AG04450 (cell line): ENCODE measurements around the gene HNRNPC. TPM values are rescaled to one million over a fixed set of nuclear protein-coding genes. Genes with fewer than 3 reads are reported as not detected.
"Not testable (repeated sequence)": the region's sequence is repeated elsewhere in the genome, so short reads cannot be mapped to it uniquely, and the experiment has no call there.

Source experiments
- CTCF ChIA-PET: fragments of 300-600, 350-600 bp; formaldehyde crosslinking; extraction: SDS; loops from one replicate; lab custom pipeline; 2022; ENCODE audit warnings: antibody characterized with exemption, inconsistent platforms; lab: Charles Lee
- POLR2A ChIA-PET: fragments of 350-600 bp; formaldehyde crosslinking; extraction: SDS; loops from one replicate; lab custom pipeline; 2021; ENCODE audit warnings: antibody characterized with exemption, inconsistent platforms; lab: Yijun Ruan, JAX
- DNase-seq: peaks from one replicate; pipeline ENCODE4 v3.0.0-alpha.2; 2011; ENCODE audit warnings: low read depth, low spot score
- H3K27ac ChIP-seq: one replicate; pipeline ENCODE4 v1.5.1; 2012; ENCODE audit warnings: low read depth, low read length, control low read depth
- H3K27me3 ChIP-seq: one replicate; pipeline ENCODE4 v1.6.0; 2012; ENCODE audit warnings: low read length; ENCODE audit not compliant: control insufficient read depth, insufficient read depth
- H3K4me3 ChIP-seq: 2 replicates; pipeline ENCODE4 v1.5.1; 2011; ENCODE audit warnings: mild to moderate bottlenecking, low read depth, low read length, control low read depth
- H3K9me3 ChIP-seq: 2 replicates; pipeline ENCODE4 v1.5.1; 2012; ENCODE audit warnings: low read length; ENCODE audit not compliant: control insufficient read depth, insufficient read depth
- CTCF ChIP-seq: IDR thresholded peaks from 2 replicates; pipeline ENCODE4 v1.5.1; 2011; ENCODE audit warnings: low read depth, low read length, control low read depth, inconsistent platforms
- polyA plus RNA-seq: library from polyadenylated mRNA; depleted of rRNA; stranded (reverse); fragments of >200 nt; gene quantifications from 2 replicates; pipeline ENCODE4 v1.2.3, GENCODE V29; 2011

Gene HNRNPC
- polyA plus RNA-seq, 1 experiment = 828 TPM

GRCh38 chr14:21287168-21287567 is 17.9 kb upstream of the HNRNPC start:
- no peak for TF ChIP-seq CTCF
- Histone ChIP-seq H3K27ac (no peak overlapping the region), H3K4me3 (no peak overlapping the region), H3K27me3 (peaks cover 4% of the 10 kb centered on the region), H3K9me3 (no peaks in the 10 kb centered on the region)
- POLR2A ChIA-PET = no interaction called here
- DNase-seq = no peak
- CTCF ChIA-PET = no interaction called here

GRCh38 chr14:21286516-21286915 is 17.3 kb upstream of the HNRNPC start:
- CTCF ChIA-PET, DNase-seq, H3K27ac ChIP-seq, POLR2A ChIA-PET, H3K4me3 ChIP-seq, H3K27me3 ChIP-seq, H3K9me3 ChIP-seq: not testable (repeated sequence)

- H3K4me3 ChIP-seq, CTCF ChIA-PET, H3K27ac ChIP-seq, DNase-seq, H3K27me3 ChIP-seq, H3K9me3 ChIP-seq, POLR2A ChIA-PET: not testable (repeated sequence)
These were observed 12.7 kb upstream of the HNRNPC start for GRCh38 chr14:21281917-21282316.

GRCh38 chr14:21279783-21280182 is 10.5 kb upstream of the HNRNPC start, which contains the start of gene RPGRIP1:
RPGRIP1 (plus strand) TSS chr14:21280083; CDS start chr14:21287977, 7,894 bp downstream.
- CTCF ChIA-PET = no interaction called here
- TF ChIP-seq CTCF = no peak
- no peak for DNase-seq
- Histone ChIP-seq H3K27me3 (peaks cover 2% of the 10 kb centered on the region), H3K4me3 (no peak within 1 kb of the TSS), H3K9me3 (no peaks in the 10 kb centered on the region), H3K27ac (no peak within 1 kb of the TSS)
- POLR2A ChIA-PET = no interaction called here

DNA sequence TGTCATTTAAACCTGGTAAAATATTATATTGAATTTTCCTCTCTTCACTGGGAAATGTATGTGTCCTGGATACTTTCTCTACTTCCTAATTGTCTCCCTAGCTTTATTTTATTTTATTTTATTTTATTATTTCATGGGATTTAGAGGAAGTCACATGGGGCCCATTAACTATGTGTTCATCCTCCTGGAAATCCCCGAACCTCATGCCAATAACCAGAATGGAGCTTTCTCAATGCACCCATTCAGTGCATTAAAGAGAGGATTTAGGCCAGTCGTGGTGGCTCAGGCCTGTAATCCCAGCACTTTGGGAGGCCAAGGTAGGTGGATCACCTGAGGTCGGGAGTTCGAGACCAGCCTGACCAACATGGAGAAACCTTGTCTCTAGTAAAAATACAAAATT is 9.4 kb upstream of the HNRNPC start:
- TF ChIP-seq CTCF = no peak
- Histone ChIP-seq H3K27ac (no peak overlapping the region), H3K4me3 (no peak overlapping the region), H3K9me3 (no peaks in the 10 kb centered on the region), H3K27me3 (no peaks in the 10 kb centered on the region)
- POLR2A ChIA-PET = interaction anchor here (0.8 kb wide), 1 partner anchor 9 kb away, joined by 6 read pairs; no protein-coding TSS in a partner anchor
- CTCF ChIA-PET = no interaction called here
- DNase-seq = no peak

GRCh38 chr14:21275261-21275858 is 6.1 kb upstream of the HNRNPC start:
- no peak for DNase-seq
- CTCF ChIA-PET = interaction anchor here (0.7 kb wide), 1 partner anchor 935 kb away, joined by 3 read pairs; no protein-coding TSS in a partner anchor
- POLR2A ChIA-PET = interaction anchor here (0.6 kb wide), 1 partner anchor 9 kb away, joined by 14 read pairs; no protein-coding TSS in a partner anchor
- H3K27me3 ChIP-seq = no peaks in the 10 kb centered on the region
- H3K4me3 ChIP-seq = no peak overlapping the region
- no peaks in the 10 kb centered on the region for H3K9me3 ChIP-seq
- no peak overlapping the region for H3K27ac ChIP-seq
- no peak for TF ChIP-seq CTCF

- H3K27ac ChIP-seq, H3K4me3 ChIP-seq, DNase-seq, POLR2A ChIA-PET, H3K27me3 ChIP-seq, H3K9me3 ChIP-seq, CTCF ChIA-PET: not testable (repeated sequence)
These were observed 3.4 kb upstream of the HNRNPC start for GRCh38 chr14:21272661-21273060.
